ENCODE measurements around the gene PDZRN4.

GRCh38 chr12:41224066-41224465 lies 35.9 kb downstream of the PDZRN4 start:
- TF ChIP-seq EZH2 (IDR thresholded peaks at IDR 0.05; ENCODE audit: borderline replicate concordance, insufficient read depth, low read length, poor library complexity, severe bottlenecking) (no peak), CTCF (IDR thresholded peaks at IDR 0.05; ENCODE audit: poor library complexity, severe bottlenecking) (no peak), POLR2AphosphoS5 (IDR thresholded peaks at IDR 0.05) (no peak), REST (IDR thresholded peaks at IDR 0.05; ENCODE audit: borderline replicate concordance) (no peak), TAF1 (IDR thresholded peaks at IDR 0.05; ENCODE audit: low read depth) (no peak)
